Tibial nerve (tissue), 3 donors: ENCODE measurements around the gene ELMO1.

Experiments used
- CTCF ChIP-seq, 5 experiments: fragments of 200-600 bp in 3 of 5; fragments of 450-650 bp in 2 of 5; sonication (generic) in 3 of 5; IDR thresholded peaks; one replicate each; pipeline ENCODE4 v1.5.1; 2016 to 2019; ENCODE audit warnings: antibody characterized with exemption in 5 of 5, mild to moderate bottlenecking in 3 of 5, moderate library complexity in 2 of 5
- POLR2A ChIP-seq, 2 donors: fragments of 450-650 bp; IDR thresholded peaks; one replicate each; pipeline ENCODE4 v1.6.1; 2017; ENCODE audit warnings: antibody characterized with exemption in 2 of 2, mild to moderate bottlenecking in 2 of 2, moderate library complexity in 2 of 2

GRCh38 chr7:36861656-36862055 lies 587.0 kb downstream of the ELMO1 start:
- no peak for TF ChIP-seq POLR2A (IDR thresholded peaks at IDR 0.05)
- no peak for TF ChIP-seq CTCF (IDR thresholded peaks at IDR 0.05)
